ENCODE data around the gene ABLIM1.

GRCh38 chr10:114550756-114551635 lies 107.1 kb downstream of the ABLIM1 start:
- TF ChIP-seq CTCF (conservative IDR thresholded peaks at IDR 0.05; ENCODE audit: low read depth in 2 of 2) (peak in 1 of 2 experiments; percentile 74; a peak in 3 of 4 replicates), REST (IDR thresholded peaks at IDR 0.05; ENCODE audit: unreplicated experiment) (no peak), ETS1 (IDR thresholded peaks at IDR 0.05) (no peak), EZH2phosphoT487 (IDR thresholded peaks at IDR 0.05; ENCODE audit: unreplicated experiment) (no peak), CREB1 (CRISPR knock-in tag; IDR thresholded peaks at IDR 0.05; ENCODE audit: low read depth) (no peak)
